ENCODE data around the gene PHEX.
A peak's percentile ranks its signal among the peaks of the same experiment; 100 is the strongest.

The PHEX gene

GRCh38 chrX:22041907-22042530 lies 9.9 kb downstream of the PHEX start:
- DNase-seq: no peak

GRCh38 chrX:22043872-22044271 lies 11.7 kb downstream of the PHEX start:
- no peak for DNase-seq

- DNase-seq: no peak
These were observed 15.3 kb downstream of the PHEX start for GRCh38 chrX:22047468-22047867.

GRCh38 chrX:22053481-22053880 lies 21.4 kb downstream of the PHEX start:
- no peak for DNase-seq

GRCh38 chrX:22056235-22056634 lies 24.1 kb downstream of the PHEX start:
- DNase-seq: no peak

- no peak for DNase-seq
These were observed 25.5 kb downstream of the PHEX start for GRCh38 chrX:22057667-22058066.

- no peak for DNase-seq
These were observed 27.6 kb downstream of the PHEX start for GRCh38 chrX:22059775-22060174.

GRCh38 chrX:22060415-22061280 lies 28.5 kb downstream of the PHEX start:
- DNase-seq: no peak

- no peak for DNase-seq
These were observed 31.2 kb downstream of the PHEX start for GRCh38 chrX:22063284-22063683.

- DNase-seq: no peak
These were observed 37.5 kb downstream of the PHEX start for GRCh38 chrX:22069586-22069985.

- no peak for DNase-seq
These were observed 41.8 kb downstream of the PHEX start for GRCh38 chrX:22073928-22074327.

GRCh38 chrX:22078117-22078516 lies 46.0 kb downstream of the PHEX start:
- no peak for DNase-seq

GRCh38 chrX:22081475-22082092 lies 49.5 kb downstream of the PHEX start:
- peak; percentile 13 for DNase-seq

GRCh38 chrX:22086003-22086402 lies 53.9 kb downstream of the PHEX start:
- DNase-seq: no peak

- no peak for DNase-seq
These were observed 55.0 kb downstream of the PHEX start for GRCh38 chrX:22087011-22087557.

- no peak for DNase-seq
These were observed 56.2 kb downstream of the PHEX start for GRCh38 chrX:22088326-22088725.

- no peak for DNase-seq
These were observed 58.1 kb downstream of the PHEX start for GRCh38 chrX:22090181-22090580.

- DNase-seq: no peak
These were observed 61.4 kb downstream of the PHEX start for GRCh38 chrX:22093550-22093949.

GRCh38 chrX:22095286-22095685 lies 63.2 kb downstream of the PHEX start:
- no peak for DNase-seq

- DNase-seq: no peak
These were observed 63.7 kb downstream of the PHEX start for GRCh38 chrX:22095856-22096255.

GRCh38 chrX:22097012-22097694 lies 65.0 kb downstream of the PHEX start:
- DNase-seq: no peak

- no peak for DNase-seq
These were observed 73.1 kb downstream of the PHEX start for GRCh38 chrX:22105231-22105630.

GRCh38 chrX:22105971-22106370 lies 73.8 kb downstream of the PHEX start:
- DNase-seq: no peak
